Stimulated activated naive CD8-positive, alpha-beta T cell treated with anti-CD3 and anti-CD28 coated beads, Interleukin-15, amount 100 ng/mL, for 72 hours (primary cell): Measurements from ENCODE around the gene SLC16A7.

Experiments
- ATAC-seq: fragments of 150-1000 bp; cut with Tn5 transposase; 2 replicates; pipeline ENCODE4 v1.10.0; 2021; ENCODE audit warnings: mild to moderate bottlenecking, moderate library complexity
- DNase-seq, 2 donors: peaks; one replicate each; pipeline ENCODE4 v3.0.0; 2021 to 2022
- H3K27ac Mint-ChIP-seq, 2 donors: one replicate each; pipeline ENCODE4 v1.8.0; 2022; ENCODE audit warnings: mild to moderate bottlenecking in 2 of 2, mixed read lengths in 2 of 2, moderate library complexity in 2 of 2
- H3K27me3 Mint-ChIP-seq: one replicate; pipeline ENCODE4 v1.8.0; 2022; ENCODE audit warnings: mixed read lengths
- H3K4me1 Mint-ChIP-seq: one replicate; pipeline ENCODE4 v1.8.0; 2022; ENCODE audit warnings: mild to moderate bottlenecking, mixed read lengths
- H3K4me3 Mint-ChIP-seq, 2 donors: one replicate each; pipeline ENCODE4 v1.8.0; 2022; ENCODE audit warnings: mild to moderate bottlenecking in 2 of 2, mixed read lengths in 2 of 2, moderate library complexity in 1 of 2
- H3K9me3 Mint-ChIP-seq, 2 donors: one replicate each; pipeline ENCODE4 v1.8.0; 2022; ENCODE audit warnings: mixed read lengths in 2 of 2

Gene SLC16A7

GRCh38 chr12:59646636-59647035 lies 50.8 kb downstream of the SLC16A7 start:
- H3K9me3 Mint-ChIP-seq: peaks cover 40 to 42% of the 10 kb centered on the region in 2 donors
- DNase-seq (no peak), ATAC-seq (no peak)
- no peaks in the 10 kb centered on the region for H3K27me3 Mint-ChIP-seq
- H3K4me3 Mint-ChIP-seq: no peak overlapping the region
- H3K27ac Mint-ChIP-seq: no peak overlapping the region
- peaks cover 25% of the 10 kb centered on the region for H3K4me1 Mint-ChIP-seq

- DNase-seq (no peak), ATAC-seq (no peak)
- Mint-ChIP-seq H3K27ac (peak overlapping the region in 1 of 2 donors; percentile 19), H3K27me3 (no peaks in the 10 kb centered on the region), H3K4me1 (peaks cover 27% of the 10 kb centered on the region), H3K4me3 (no peak overlapping the region), H3K9me3 (peaks cover 34 to 40% of the 10 kb centered on the region in 2 donors)
Measured at GRCh38 chr12:59649203-59649602, 53.4 kb downstream of the SLC16A7 start.

GRCh38 chr12:59650588-59651228 lies 54.9 kb downstream of the SLC16A7 start:
- DNase-seq: no peak

GRCh38 chr12:59651229-59651920 lies 55.5 kb downstream of the SLC16A7 start:
- DNase-seq (no peak), ATAC-seq (no peak)
- H3K4me1 Mint-ChIP-seq: peaks cover 27% of the 10 kb centered on the region
- no peak overlapping the region for H3K4me3 Mint-ChIP-seq
- no peak overlapping the region for H3K27ac Mint-ChIP-seq
- H3K9me3 Mint-ChIP-seq: peaks cover 18 to 26% of the 10 kb centered on the region in 2 donors
- H3K27me3 Mint-ChIP-seq: no peaks in the 10 kb centered on the region

More at GRCh38 chr12:59650588-59651228, 54.9 kb downstream of the SLC16A7 start:
- peaks cover 21 to 28% of the 10 kb centered on the region in 2 donors for H3K9me3 Mint-ChIP-seq
- peaks cover 27% of the 10 kb centered on the region for H3K4me1 Mint-ChIP-seq
- ATAC-seq: no peak
- no peak overlapping the region for H3K4me3 Mint-ChIP-seq
- no peaks in the 10 kb centered on the region for H3K27me3 Mint-ChIP-seq
- peak overlapping the region in 1 of 2 donors; percentile 40 for H3K27ac Mint-ChIP-seq

- Mint-ChIP-seq H3K27me3 (no peaks in the 10 kb centered on the region), H3K4me1 (peaks cover 27% of the 10 kb centered on the region), H3K9me3 (peaks cover 11 to 21% of the 10 kb centered on the region in 2 donors), H3K4me3 (no peak overlapping the region), H3K27ac (no peak overlapping the region)
- ATAC-seq (no peak), DNase-seq (no peak)
Measured at GRCh38 chr12:59652130-59652529, 56.3 kb downstream of the SLC16A7 start.

- peaks cover 0 to 3% of the 10 kb centered on the region in 2 donors for H3K9me3 Mint-ChIP-seq
Measured at GRCh38 chr12:59654061-59654460, 58.2 kb downstream of the SLC16A7 start.

GRCh38 chr12:59657266-59657665 lies 61.4 kb downstream of the SLC16A7 start:
- ATAC-seq (no peak), DNase-seq (no peak)
- Mint-ChIP-seq H3K27me3 (no peaks in the 10 kb centered on the region), H3K9me3 (peaks cover 0 to 5% of the 10 kb centered on the region in 2 donors), H3K4me1 (peaks cover 16% of the 10 kb centered on the region), H3K27ac (no peak overlapping the region), H3K4me3 (no peak overlapping the region)

More at GRCh38 chr12:59654061-59654460, 58.2 kb downstream of the SLC16A7 start:
- Mint-ChIP-seq H3K4me3 (no peak overlapping the region), H3K4me1 (peaks cover 20% of the 10 kb centered on the region), H3K27ac (no peak overlapping the region), H3K27me3 (no peaks in the 10 kb centered on the region)
- DNase-seq: no peak
- no peak for ATAC-seq

GRCh38 chr12:59657711-59658110 lies 61.9 kb downstream of the SLC16A7 start:
- Mint-ChIP-seq H3K9me3 (peaks cover 0 to 5% of the 10 kb centered on the region in 2 donors), H3K27me3 (no peaks in the 10 kb centered on the region), H3K4me1 (peaks cover 20% of the 10 kb centered on the region), H3K4me3 (no peak overlapping the region), H3K27ac (no peak overlapping the region)
- ATAC-seq: no peak
- no peak for DNase-seq

GRCh38 chr12:59660148-59660547 lies 64.3 kb downstream of the SLC16A7 start:
- Mint-ChIP-seq H3K27ac (no peak overlapping the region), H3K27me3 (no peaks in the 10 kb centered on the region), H3K4me3 (no peak overlapping the region), H3K9me3 (peaks cover 0 to 5% of the 10 kb centered on the region in 2 donors), H3K4me1 (peaks cover 20% of the 10 kb centered on the region)
- no peak for DNase-seq
- no peak for ATAC-seq

GRCh38 chr12:59660921-59661597 lies 65.2 kb downstream of the SLC16A7 start:
- peaks cover 3 to 9% of the 10 kb centered on the region in 2 donors for H3K9me3 Mint-ChIP-seq
- DNase-seq (no peak), ATAC-seq (no peak)
- H3K27me3 Mint-ChIP-seq: no peaks in the 10 kb centered on the region
- H3K27ac Mint-ChIP-seq: no peak overlapping the region
- no peak overlapping the region for H3K4me3 Mint-ChIP-seq
- H3K4me1 Mint-ChIP-seq: peaks cover 20% of the 10 kb centered on the region

GRCh38 chr12:59664495-59664894 lies 68.7 kb downstream of the SLC16A7 start:
- H3K4me3 Mint-ChIP-seq: no peak overlapping the region
- ATAC-seq (no peak), DNase-seq (no peak)
- H3K27ac Mint-ChIP-seq: no peak overlapping the region
- peaks cover 24 to 31% of the 10 kb centered on the region in 2 donors for H3K9me3 Mint-ChIP-seq
- peaks cover 32% of the 10 kb centered on the region for H3K4me1 Mint-ChIP-seq
- no peaks in the 10 kb centered on the region for H3K27me3 Mint-ChIP-seq

GRCh38 chr12:59665701-59666100 lies 69.9 kb downstream of the SLC16A7 start:
- DNase-seq: no peak
- no peak for ATAC-seq
- no peak overlapping the region for H3K4me3 Mint-ChIP-seq
- H3K27ac Mint-ChIP-seq: no peak overlapping the region
- H3K9me3 Mint-ChIP-seq: peaks cover 24 to 31% of the 10 kb centered on the region in 2 donors
- peaks cover 42% of the 10 kb centered on the region for H3K4me1 Mint-ChIP-seq
- no peaks in the 10 kb centered on the region for H3K27me3 Mint-ChIP-seq

GRCh38 chr12:59668674-59669073 lies 72.8 kb downstream of the SLC16A7 start:
- H3K4me1 Mint-ChIP-seq: peaks cover 28% of the 10 kb centered on the region
- H3K9me3 Mint-ChIP-seq: peaks cover 19 to 31% of the 10 kb centered on the region in 2 donors
- peak overlapping the region; percentile 4 to 61 for H3K27ac Mint-ChIP-seq
- no peak overlapping the region for H3K4me3 Mint-ChIP-seq
- ATAC-seq (no peak), DNase-seq (no peak)
- H3K27me3 Mint-ChIP-seq: no peaks in the 10 kb centered on the region

GRCh38 chr12:59672273-59672672 lies 76.4 kb downstream of the SLC16A7 start:
- Mint-ChIP-seq H3K4me3 (no peak overlapping the region), H3K27me3 (no peaks in the 10 kb centered on the region), H3K4me1 (peaks cover 28% of the 10 kb centered on the region), H3K9me3 (peaks cover 6 to 18% of the 10 kb centered on the region in 2 donors), H3K27ac (no peak overlapping the region)
- DNase-seq (no peak), ATAC-seq (no peak)

GRCh38 chr12:59675461-59675860 lies 79.6 kb downstream of the SLC16A7 start:
- Mint-ChIP-seq H3K27ac (no peak overlapping the region), H3K9me3 (peaks cover 5 to 22% of the 10 kb centered on the region in 2 donors), H3K4me1 (peaks cover 14% of the 10 kb centered on the region), H3K4me3 (no peak overlapping the region), H3K27me3 (no peaks in the 10 kb centered on the region)
- DNase-seq (no peak), ATAC-seq (no peak)

- no peak for ATAC-seq
Measured at GRCh38 chr12:59677857-59678256, 82.0 kb downstream of the SLC16A7 start.

More at GRCh38 chr12:59677857-59678256, 82.0 kb downstream of the SLC16A7 start:
- Mint-ChIP-seq H3K27me3 (no peaks in the 10 kb centered on the region), H3K9me3 (peaks cover 15 to 28% of the 10 kb centered on the region in 2 donors), H3K27ac (no peak overlapping the region), H3K4me3 (no peak overlapping the region), H3K4me1 (peaks cover 15% of the 10 kb centered on the region)
- no peak for DNase-seq
